H1 (cell line): Measurements from ENCODE around the gene MCRS1. TPM values are rescaled to one million over a fixed set of nuclear protein-coding genes. Genes with fewer than 3 reads are reported as not detected.

Source experiments
- CTCF ChIA-PET: fragments of 300-600 bp; sonication (Branson Sonifier 250); formaldehyde crosslinking; loops from one replicate; lab custom pipeline; 2021; ENCODE audit not compliant: partially characterized antibody; lab: Charles Lee
- POLR2A ChIA-PET: fragments of 300-600 bp; sonication (Branson Sonifier 250); formaldehyde crosslinking; loops from one replicate; lab custom pipeline; 2021; ENCODE audit warnings: inconsistent platforms; ENCODE audit not compliant: partially characterized antibody; lab: Charles Lee
- DNase-seq, 2 experiments: peaks; one replicate each; pipeline versions ENCODE4 v3.0.0 to v3.0.0-alpha.2; 2010 to 2022; ENCODE audit warnings: low spot score in 2 of 2, low read depth in 1 of 2, mixed read lengths in 1 of 2
- FAIRE-seq: peaks from 2 replicates; lab custom pipeline; 2011; peaks lifted over from hg19 to GRCh38; lab: Jason Lieb, UNC
- H2AFZ ChIP-seq: 2 replicates; pipeline ENCODE4 v1.8.1; 2012; ENCODE audit warnings: low read length, inconsistent platforms
- H2AK5ac ChIP-seq: 2 replicates; pipeline ENCODE4 v1.6.1; 2013; ENCODE audit warnings: low read depth, low read length
- H2BK120ac ChIP-seq: replicated peaks from 2 replicates; pipeline ENCODE3; 2013; ENCODE audit warnings: low read depth, low read length, inconsistent platforms
- H2BK12ac ChIP-seq: 2 replicates; pipeline ENCODE4 v1.6.1; 2013; ENCODE audit warnings: low read depth, low read length
- H2BK15ac ChIP-seq: 2 replicates; pipeline ENCODE4 v1.6.1; 2013; ENCODE audit warnings: low read length
- H2BK20ac ChIP-seq: 2 replicates; pipeline ENCODE4 v1.6.1; 2013; ENCODE audit warnings: low read length
- H2BK5ac ChIP-seq: 2 replicates; pipeline ENCODE4 v1.6.1; 2013; ENCODE audit warnings: low read depth, low read length
- H3K14ac ChIP-seq: 2 replicates; pipeline ENCODE4 v1.6.1; 2013; ENCODE audit warnings: inconsistent platforms; ENCODE audit not compliant: insufficient read length
- H3K18ac ChIP-seq: 2 replicates; pipeline ENCODE4 v1.6.1; 2013; ENCODE audit warnings: low read length; ENCODE audit errors: extremely low read depth
- H3K23ac ChIP-seq: 2 replicates; pipeline ENCODE4 v1.6.1; 2013; ENCODE audit warnings: inconsistent platforms; ENCODE audit not compliant: insufficient read length
- H3K23me2 ChIP-seq: 2 replicates; pipeline ENCODE4 v1.6.1; 2013; ENCODE audit warnings: low read depth, low read length
- H3K27ac ChIP-seq: 2 replicates; pipeline ENCODE4 v1.6.1; 2011; ENCODE audit warnings: low read depth, low read length, inconsistent platforms
- H3K27me3 ChIP-seq, 4 experiments: replicated peaks in 1 of 4; 1 replicate in 1 of 4; 2 replicates in 3 of 4; pipeline versions ENCODE4 v1.6.1 to v1.8.1; 2011 to 2013; ENCODE audit warnings: low read length in 3 of 4, mild to moderate bottlenecking in 3 of 4, inconsistent platforms in 2 of 4, mixed read lengths in 2 of 4, moderate library complexity in 1 of 4; ENCODE audit not compliant: control insufficient read depth in 3 of 4, insufficient read depth in 3 of 4; ENCODE audit errors: extremely low read depth in 1 of 4
- H3K36me3 ChIP-seq, 4 experiments: 2 replicates each; pipeline versions ENCODE4 v1.6.1 to v1.8.1; 2011 to 2013; ENCODE audit warnings: mild to moderate bottlenecking in 4 of 4, low read length in 3 of 4, moderate library complexity in 2 of 4, control low read depth in 1 of 4, inconsistent platforms in 1 of 4; ENCODE audit not compliant: insufficient read depth in 4 of 4, control insufficient read depth in 2 of 4
- H3K4ac ChIP-seq: replicated peaks from 2 replicates; pipeline ENCODE3; 2013; ENCODE audit warnings: low read length, low read depth, mixed read lengths, inconsistent platforms; ENCODE audit not compliant: insufficient read length
- H3K4me1 ChIP-seq, 4 experiments: replicated peaks in 1 of 4; 1 replicate in 1 of 4; 2 replicates in 3 of 4; pipeline versions ENCODE4 v1.6.1 to v1.8.1; 2011 to 2013; ENCODE audit warnings: low read length in 3 of 4, inconsistent platforms in 2 of 4, mixed read lengths in 1 of 4; ENCODE audit not compliant: insufficient read depth in 4 of 4, control insufficient read depth in 3 of 4
- H3K4me2 ChIP-seq, 2 experiments: 2 replicates each; pipeline versions ENCODE4 v1.6.1 to v1.8.1; 2011 to 2013; ENCODE audit warnings: low read depth in 2 of 2, low read length in 2 of 2, control low read depth in 1 of 2, inconsistent platforms in 1 of 2, mild to moderate bottlenecking in 1 of 2; ENCODE audit not compliant: insufficient read depth in 1 of 2
- H3K4me3 ChIP-seq, 4 experiments: fragments of 200-600, 300-600 bp in 1 of 4; sonication (generic), shearing (Covaris generic), sonication (Bioruptor Twin) in 1 of 4; 2 replicates each; pipeline versions ENCODE4 v1.5.1 to v1.8.1; 2011 to 2016; ENCODE audit warnings: low read length in 4 of 4, low read depth in 3 of 4, control low read depth in 2 of 4, inconsistent platforms in 2 of 4, mild to moderate bottlenecking in 2 of 4, mixed read lengths in 1 of 4, moderate library complexity in 1 of 4; ENCODE audit not compliant: insufficient read depth in 2 of 4; ENCODE audit errors: extremely low read depth in 1 of 4
- H3K56ac ChIP-seq: replicated peaks from 2 replicates; pipeline ENCODE3; 2013; ENCODE audit warnings: low read depth, mild to moderate bottlenecking, mixed read lengths, low read length, inconsistent platforms; ENCODE audit not compliant: insufficient read length
- H3K79me1 ChIP-seq: 2 replicates; pipeline ENCODE4 v1.6.1; 2013; ENCODE audit warnings: low read depth, low read length, control low read depth
- H3K79me2 ChIP-seq, 2 experiments: 2 replicates each; pipeline versions ENCODE4 v1.6.1 to v1.8.1; 2012 to 2013; ENCODE audit warnings: low read length in 2 of 2, mild to moderate bottlenecking in 2 of 2, inconsistent platforms in 1 of 2; ENCODE audit not compliant: insufficient read depth in 2 of 2, control insufficient read depth in 1 of 2
- H3K9ac ChIP-seq, 4 experiments: replicated peaks in 1 of 4; 1 replicate in 1 of 4; 2 replicates in 3 of 4; pipeline versions ENCODE4 v1.6.1 to v1.8.1; 2011 to 2013; ENCODE audit warnings: low read depth in 3 of 4, low read length in 3 of 4, control low read depth in 2 of 4, mild to moderate bottlenecking in 2 of 4, moderate library complexity in 2 of 4, inconsistent platforms in 1 of 4; ENCODE audit errors: extremely low read depth in 1 of 4
- H3K9me3 ChIP-seq, 2 experiments: 2 replicates each; pipeline versions ENCODE4 v1.6.1 to v1.8.1; 2012 to 2013; ENCODE audit warnings: mild to moderate bottlenecking in 2 of 2, moderate library complexity in 2 of 2, control low read depth in 1 of 2, inconsistent platforms in 1 of 2, low read depth in 1 of 2, low read length in 1 of 2, mixed read lengths in 1 of 2; ENCODE audit not compliant: insufficient read depth in 2 of 2
- H4K20me1 ChIP-seq, 2 experiments: replicated peaks in 1 of 2; 2 replicates each; pipeline versions ENCODE3 to v1.8.1; 2011 to 2013; ENCODE audit warnings: inconsistent platforms in 2 of 2, low read length in 2 of 2, mild to moderate bottlenecking in 1 of 2; ENCODE audit not compliant: insufficient read depth in 2 of 2, control insufficient read depth in 1 of 2
- H4K5ac ChIP-seq: 2 replicates; pipeline ENCODE4 v1.6.1; 2013; ENCODE audit warnings: low read length, low read depth, mixed read lengths, inconsistent platforms; ENCODE audit not compliant: insufficient read length
- H4K8ac ChIP-seq: 2 replicates; pipeline ENCODE4 v1.8.0; 2013; ENCODE audit warnings: mild to moderate bottlenecking, moderate library complexity, low read length, inconsistent platforms; ENCODE audit not compliant: insufficient read depth; ENCODE audit errors: extremely low read depth
- H4K91ac ChIP-seq: replicated peaks from 2 replicates; pipeline ENCODE3; 2013; ENCODE audit warnings: low read length, mixed read lengths, inconsistent platforms; ENCODE audit not compliant: insufficient read length
- BRCA1 ChIP-seq: IDR thresholded peaks from 2 replicates; pipeline ENCODE4 v1.6.1; 2012; ENCODE audit warnings: low read depth, low read length, improper control_type of control experiment
- CEBPB ChIP-seq: IDR thresholded peaks from 2 replicates; pipeline ENCODE4 v1.6.1; 2012; ENCODE audit warnings: low read depth, low read length
- CTBP2 ChIP-seq: IDR thresholded peaks from 2 replicates; pipeline ENCODE4 v1.7.0; 2011; ENCODE audit warnings: borderline replicate concordance, mild to moderate bottlenecking, moderate library complexity, mixed read lengths, low read length; ENCODE audit not compliant: insufficient read depth, insufficient read length
- SIN3A ChIP-seq, 2 experiments: IDR thresholded peaks in 1 of 2; conservative IDR thresholded peaks in 1 of 2; 2 replicates each; pipeline ENCODE4 v1.6.1; 2011 to 2012; ENCODE audit warnings: low read length in 2 of 2, improper control_type of control experiment in 1 of 2, low read depth in 1 of 2, mild to moderate bottlenecking in 1 of 2
- WGBS, 2 experiments: shearing (Covaris generic) in 1 of 2; methylation state at CpG; one replicate each; pipeline versions ENCODE4 v1.1.6 to v1.1.7; 2013 to 2015; ENCODE audit warnings: low lambda C conversion rate in 2 of 2, mixed read lengths in 2 of 2, inconsistent platforms in 1 of 2, low coverage in 1 of 2, missing lambda C conversion rate in 1 of 2; ENCODE audit not compliant: insufficient replicate concordance in 2 of 2, insufficient coverage in 1 of 2, insufficient read length in 1 of 2; ENCODE audit errors: extremely low coverage in 1 of 2, missing lambda C conversion rate in 1 of 2; 5-methylcytosine and 5-hydroxymethylcytosine counted together
- polyA plus RNA-seq, 7 experiments: library from polyadenylated mRNA; depleted of rRNA in 3 of 7; stranded (reverse) in 5 of 7; unstranded in 2 of 7; fragments of >200 nt in 5 of 7; fragments of 200-250 nt in 2 of 7; gene quantifications; 1 replicate in 5 of 7; 2 replicates in 1 of 7; 4 replicates in 1 of 7; pipeline versions ENCODE4 v1.2.1 to v1.2.3, GENCODE V29; 2011 to 2013; ENCODE audit warnings: missing spikeins in 2 of 7, mixed read lengths in 2 of 7
- total RNA-seq: library from RNA; stranded (reverse); fragmentation: NEBNext Ultra II Directional; extraction: Animal tissue kit (Norgen Biotek cat#: 25700); gene quantifications from 2 replicates; pipeline ENCODE4 v1.2.1, GENCODE V29; 2021

The MCRS1 gene
- total and polyA plus RNA-seq, 2 of the 8 experiments (the other 6 are each of a cell fraction or from before 2014, with no cell fraction given): 90.3 to 139 TPM

DNA sequence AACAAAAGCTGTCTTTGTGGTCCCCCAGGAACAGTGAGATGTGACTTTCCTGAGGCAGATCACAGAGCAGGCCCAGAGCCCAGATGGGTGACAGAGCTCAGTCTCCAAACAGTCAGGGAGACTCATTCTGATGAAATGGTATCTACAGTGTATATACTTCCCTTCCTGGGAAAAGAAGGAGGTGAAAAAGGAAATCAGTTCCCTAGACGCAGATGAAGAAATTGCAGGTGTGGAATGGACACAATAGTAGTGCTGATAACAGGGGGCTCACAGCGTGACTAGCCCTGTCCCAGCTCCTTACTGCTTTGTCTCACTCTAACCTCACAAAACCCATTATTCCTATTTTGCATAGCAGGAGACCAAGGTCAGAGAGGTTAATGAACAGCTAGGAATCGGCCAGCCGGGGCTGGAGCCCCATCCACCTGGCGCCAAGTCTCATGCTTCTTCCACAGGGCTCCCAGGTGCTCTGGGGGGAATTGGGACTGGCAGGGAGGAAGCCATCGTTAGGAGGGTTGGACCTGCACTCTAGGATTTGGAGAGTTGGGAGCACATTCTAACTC is 17.2 kb downstream of the MCRS1 start:
- H2BK120ac ChIP-seq: no peak overlapping the region
- H3K23ac ChIP-seq: no peak overlapping the region
- H3K79me1 ChIP-seq: no peaks in the 10 kb centered on the region
- CTCF ChIA-PET: interaction anchor here (0.9 to 14.0 kb wide), 13 partner anchors 9 to 262 kb away, joined by 3 to 171 read pairs (median 6); partner anchors contain the start of genes KCNH3 and MCRS1
- no peaks in the 10 kb centered on the region for H4K20me1 ChIP-seq
- FAIRE-seq: no peak
- H2BK12ac ChIP-seq: no peak overlapping the region
- H2AK5ac ChIP-seq: no peak overlapping the region
- no peak overlapping the region for H3K9ac ChIP-seq
- DNase-seq: no peak
- no peak overlapping the region for H3K14ac ChIP-seq
- H3K56ac ChIP-seq: no peak overlapping the region
- no peaks in the 10 kb centered on the region for H3K9me3 ChIP-seq
- H2BK5ac ChIP-seq: no peak overlapping the region
- H3K4me3 ChIP-seq: no peak overlapping the region
- peaks cover 6 to 55% (median 45%) of the 10 kb centered on the region in 4 experiments for H3K27me3 ChIP-seq
- H3K4ac ChIP-seq: no peak overlapping the region
- no peak overlapping the region for H2BK20ac ChIP-seq
- H3K36me3 ChIP-seq: peaks cover 0 to under 1% (median 0%) of the 10 kb centered on the region in 4 experiments; a peak in 1 of 8 replicates
- H3K18ac ChIP-seq: no peak overlapping the region
- POLR2A ChIA-PET: interaction anchor here (0.9 to 6.7 kb wide), 4 partner anchors 9 to 237 kb away, joined by 3 to 72 read pairs (median 4); partner anchors contain the start of gene MCRS1
- H4K5ac ChIP-seq: no peak overlapping the region
- no peaks in the 10 kb centered on the region for H3K79me2 ChIP-seq
- H3K23me2 ChIP-seq: peaks cover 8% of the 10 kb centered on the region; the same call in 1 of the 2 replicates
- TF ChIP-seq CTBP2: no peak
- no peak for TF ChIP-seq SIN3A (conservative IDR thresholded peaks at IDR 0.05 in 1 of 2, IDR thresholded peaks at IDR 0.05 in 1 of 2; ENCODE audit: low read depth in 1 of 2, low read length in 2 of 2)
- no peak for TF ChIP-seq CEBPB
- no peak for TF ChIP-seq BRCA1
- no peak overlapping the region for H3K27ac ChIP-seq
- H4K91ac ChIP-seq: no peak overlapping the region
- 88% methylated on average over 6 of the region's 6 CpGs; no CpG with 5 or more reads in 1 of the 2 experiments for WGBS, 2 experiments
- H2AFZ ChIP-seq: no peak overlapping the region
- no peak overlapping the region for H3K4me2 ChIP-seq
- no peak overlapping the region for H2BK15ac ChIP-seq
- peaks cover 0 to 14% (median 9%) of the 10 kb centered on the region in 4 experiments; a peak in 6 of 7 replicates for H3K4me1 ChIP-seq
- no peak overlapping the region; the same call in 1 of the 2 replicates for H4K8ac ChIP-seq
